NCI-H748 (cell line): ENCODE measurements around the gene NPAS3.

Experiments
- DNase-seq: peaks from one replicate; lab custom pipeline; 2025; ENCODE audit not compliant: unreplicated experiment; lab: John Stamatoyannopoulos, UW

The NPAS3 gene

DNA sequence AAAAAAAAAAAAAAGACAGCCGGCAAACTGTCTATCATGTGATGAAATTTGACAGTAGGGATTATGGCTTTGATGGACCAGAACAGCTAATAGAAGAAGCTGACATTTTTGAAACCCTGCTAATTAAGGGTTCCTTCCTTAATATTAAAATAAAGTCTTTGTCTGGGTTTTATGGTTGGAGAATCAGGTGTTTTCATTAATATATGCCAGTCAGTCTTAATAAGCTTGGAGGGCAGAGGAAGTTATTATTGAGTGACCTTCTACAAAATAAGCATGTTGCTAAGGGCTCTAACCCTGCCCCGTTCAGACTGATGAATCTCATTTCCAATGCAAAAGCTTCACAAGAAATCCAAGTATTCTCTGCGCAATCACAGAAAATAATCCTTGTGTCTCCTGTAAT, 722.4 kb downstream of the NPAS3 start:
- DNase-seq: no peak

DNA sequence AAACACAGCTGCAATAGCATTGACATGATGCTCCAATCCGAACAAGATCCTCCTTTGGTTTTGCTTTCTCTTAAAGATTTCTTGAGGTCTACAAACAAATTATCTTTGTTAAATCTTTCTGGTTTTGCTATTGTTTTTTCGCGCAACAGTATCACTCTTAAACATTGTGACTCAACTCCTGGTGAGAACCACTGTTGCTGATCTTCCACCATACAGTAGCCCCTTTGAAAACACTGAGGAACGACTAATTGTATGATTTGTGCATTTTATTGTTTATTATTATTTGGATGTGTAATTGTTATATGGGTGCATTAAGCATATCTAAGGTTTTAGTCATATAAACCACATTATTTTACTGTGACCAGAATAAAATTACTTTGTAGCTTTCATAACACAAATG, 729.4 kb downstream of the NPAS3 start:
- no peak for DNase-seq

- no peak for DNase-seq
These were observed 730.4 kb downstream of the NPAS3 start for GRCh38 chr14:33669111-33669510.

GRCh38 chr14:33670235-33670634, 731.6 kb downstream of the NPAS3 start:
- DNase-seq: no peak

- no peak for DNase-seq
These were observed 732.9 kb downstream of the NPAS3 start for GRCh38 chr14:33671556-33671955.

DNA sequence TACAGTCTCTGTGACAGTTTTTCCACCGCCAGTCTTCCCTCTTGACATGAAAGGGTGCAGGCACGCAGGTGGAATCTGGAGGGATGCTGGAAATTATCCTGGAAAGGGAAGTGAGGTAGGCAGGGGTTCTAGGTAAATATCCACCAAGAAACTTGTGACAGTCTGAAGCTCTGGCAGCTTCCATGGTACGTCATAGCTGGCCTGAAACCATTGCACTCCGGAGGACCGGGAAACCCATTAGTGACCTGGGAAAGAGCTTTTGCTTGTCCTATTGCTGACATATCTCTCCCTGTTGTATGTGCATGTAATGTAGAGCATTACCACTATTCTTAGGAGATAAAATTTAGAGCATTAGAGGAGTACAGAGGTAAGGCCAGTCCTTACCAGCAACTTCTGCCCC, 736.2 kb downstream of the NPAS3 start:
- no peak for DNase-seq

DNA sequence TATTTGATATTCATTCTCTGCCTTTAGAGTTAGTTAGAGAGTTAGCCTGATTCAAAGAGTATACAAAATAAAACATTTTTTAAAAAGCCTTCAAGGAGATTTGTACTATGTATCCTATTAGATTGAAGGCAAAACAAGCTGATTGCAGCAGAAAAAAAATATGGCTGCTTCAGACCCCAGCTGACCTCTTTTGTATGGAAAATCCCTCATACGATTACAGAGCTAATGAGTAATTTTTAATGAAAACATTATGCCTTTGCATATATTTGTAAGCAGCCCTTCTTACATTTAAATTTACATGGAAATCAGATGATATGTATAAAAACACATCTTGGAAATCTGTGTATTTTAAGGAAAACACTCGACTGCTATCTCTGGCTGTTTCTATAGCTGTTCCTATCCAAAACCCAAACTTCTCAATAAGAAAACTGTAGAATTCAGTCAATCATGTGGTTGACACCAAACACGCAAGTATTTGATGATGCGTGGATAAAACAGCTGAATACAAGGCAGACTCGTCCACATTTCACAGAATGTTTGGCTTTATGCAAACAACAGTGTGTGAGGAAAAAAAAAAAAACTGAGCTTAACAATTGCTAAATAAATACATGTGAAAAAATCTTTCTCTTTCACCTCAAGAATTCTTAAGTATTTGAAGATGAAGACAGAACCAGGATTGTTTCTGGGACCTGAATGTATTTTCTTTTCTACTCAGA, 736.9 kb downstream of the NPAS3 start:
- DNase-seq: no peak

DNA sequence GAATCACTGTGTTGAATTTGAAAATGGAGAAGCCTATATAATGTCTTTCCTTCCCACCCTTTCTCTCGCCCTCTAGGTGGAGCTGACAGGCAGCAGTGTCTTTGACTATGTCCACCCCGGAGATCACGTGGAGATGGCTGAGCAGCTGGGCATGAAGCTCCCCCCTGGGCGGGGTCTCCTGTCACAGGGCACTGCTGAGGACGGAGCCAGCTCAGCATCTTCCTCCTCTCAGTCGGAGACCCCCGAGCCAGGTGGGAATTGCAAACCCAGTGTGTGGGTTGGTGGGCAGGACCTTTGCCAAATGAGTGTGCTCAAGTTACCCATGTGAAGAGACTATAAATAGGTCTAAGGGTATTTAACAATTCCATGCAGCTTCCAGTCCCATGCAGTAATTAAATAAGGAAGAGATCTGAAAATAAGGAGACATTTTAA, 737.5 kb downstream of the NPAS3 start:
- peak; percentile 81 for DNase-seq

DNA sequence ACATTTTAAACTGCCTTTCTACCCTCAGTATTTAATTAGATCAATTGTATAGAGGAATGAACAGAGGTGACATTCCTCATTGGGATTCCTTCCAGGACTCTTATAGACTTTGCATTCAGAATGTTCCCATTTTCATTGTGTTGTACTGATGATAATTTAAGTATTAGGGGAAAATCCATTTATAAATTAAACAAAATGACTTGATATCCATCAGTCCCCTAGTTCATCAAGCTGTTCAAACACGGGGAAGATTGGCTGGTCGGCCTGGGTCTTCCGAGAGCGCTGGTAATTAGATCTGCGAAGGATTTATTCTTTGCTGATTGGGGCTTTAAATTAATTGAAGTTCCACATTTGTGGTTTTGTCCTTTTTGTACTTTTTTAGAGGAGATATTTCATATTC, 738.2 kb downstream of the NPAS3 start:
- no peak for DNase-seq

DNA sequence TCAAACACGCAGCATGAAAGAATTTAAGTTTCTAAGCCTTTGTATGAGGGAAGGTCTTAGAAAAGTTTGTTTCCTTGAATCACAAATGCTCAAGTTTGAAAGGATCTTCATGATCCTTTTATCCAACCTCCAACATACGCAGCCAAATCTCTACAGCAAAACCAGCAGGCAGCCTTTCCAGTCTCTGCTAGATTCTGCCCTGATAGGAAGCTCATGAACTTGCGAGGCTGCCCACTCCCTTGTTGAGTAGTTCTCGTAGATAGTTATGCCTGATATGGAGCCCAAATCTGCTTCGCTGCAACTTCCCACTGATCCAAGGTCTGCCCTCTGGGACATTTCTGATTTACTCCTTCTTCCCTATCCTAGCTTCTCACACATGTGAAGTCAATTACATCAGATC, 739.3 kb downstream of the NPAS3 start:
- DNase-seq: no peak

- DNase-seq: no peak
These were observed 740.3 kb downstream of the NPAS3 start for GRCh38 chr14:33679025-33679424.

GRCh38 chr14:33679461-33680225, 741.0 kb downstream of the NPAS3 start:
- DNase-seq: no peak

GRCh38 chr14:33680873-33681272, 742.2 kb downstream of the NPAS3 start:
- DNase-seq: no peak

DNA sequence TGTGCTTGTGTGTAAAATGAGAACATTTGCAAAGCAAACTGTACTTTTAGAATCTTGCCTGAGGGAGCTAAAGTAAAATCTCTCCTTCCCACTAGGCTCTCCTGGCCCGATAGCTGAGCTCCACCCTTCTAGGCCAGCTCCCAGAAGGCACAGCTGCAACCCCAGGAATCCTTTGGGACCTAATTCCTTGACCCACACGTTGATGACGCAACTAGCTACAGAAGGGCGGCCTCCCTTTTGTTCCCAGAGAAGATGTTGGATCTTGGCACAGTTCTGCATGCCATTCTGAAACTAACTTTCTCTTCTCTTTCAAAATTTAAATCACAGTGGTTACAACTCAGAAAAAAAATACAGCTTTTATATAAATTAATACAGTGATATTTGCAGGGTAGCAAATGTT, 744.1 kb downstream of the NPAS3 start:
- no peak for DNase-seq

GRCh38 chr14:33685026-33685425, 746.3 kb downstream of the NPAS3 start:
- no peak for DNase-seq

DNA sequence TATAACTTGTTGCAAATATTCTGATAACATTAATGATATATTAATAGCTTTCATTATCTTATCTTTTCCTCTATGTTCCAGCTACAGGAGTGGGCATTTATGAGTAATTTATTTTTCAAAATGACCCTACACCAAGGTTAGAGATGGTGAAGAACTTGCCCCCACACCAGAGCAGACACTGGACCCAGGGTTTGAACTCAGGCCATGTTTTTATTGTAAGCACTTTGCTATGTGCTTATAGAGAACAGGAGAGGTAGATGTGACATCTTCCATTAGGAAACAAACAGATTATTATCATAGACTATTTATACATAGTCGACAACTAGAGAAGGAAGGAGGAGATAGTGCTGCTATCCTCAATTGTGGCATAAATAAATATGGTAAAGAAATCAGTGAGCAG, 747.0 kb downstream of the NPAS3 start:
- no peak for DNase-seq

DNA sequence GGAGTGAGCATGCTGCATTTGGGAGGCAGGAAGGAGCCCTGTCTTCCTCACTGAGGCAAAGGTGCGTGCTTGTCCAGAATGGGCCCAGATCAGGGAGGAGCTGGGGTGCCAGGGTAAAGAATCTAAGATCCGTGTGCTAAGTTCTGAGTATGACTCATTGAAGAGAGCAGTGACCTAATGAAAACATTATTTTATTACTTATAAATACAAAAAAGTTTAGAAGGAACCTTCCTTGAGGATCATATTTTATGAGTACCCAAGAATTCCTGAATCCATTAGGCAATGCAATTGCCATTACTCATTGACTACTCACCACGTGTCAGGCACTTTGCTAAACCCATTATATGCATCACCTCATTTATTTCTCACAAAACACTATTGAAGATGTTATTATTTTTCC, 747.5 kb downstream of the NPAS3 start:
- DNase-seq: no peak

- DNase-seq: no peak
These were observed 748.2 kb downstream of the NPAS3 start for GRCh38 chr14:33686856-33687255.

GRCh38 chr14:33689680-33690079, 751.0 kb downstream of the NPAS3 start:
- DNase-seq: no peak

DNA sequence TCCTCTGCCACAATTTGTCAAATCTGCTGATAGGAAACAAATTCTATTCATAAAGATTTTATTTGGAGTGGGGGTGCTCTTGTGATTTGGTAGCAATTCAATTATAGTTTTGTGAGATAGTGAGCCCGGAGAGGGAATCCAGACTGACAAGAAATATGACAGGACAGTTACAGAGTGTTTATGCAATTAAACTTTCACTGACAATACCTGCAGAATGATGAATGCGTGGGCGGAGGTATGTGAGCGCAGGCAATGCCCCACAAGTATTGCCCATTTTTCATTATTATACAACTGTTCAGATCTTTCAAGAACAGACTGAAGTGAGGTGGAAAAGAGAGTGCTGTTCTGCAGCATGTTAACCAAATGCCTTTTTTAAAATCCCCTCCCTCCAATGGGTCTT, 753.2 kb downstream of the NPAS3 start:
- DNase-seq: no peak

DNA sequence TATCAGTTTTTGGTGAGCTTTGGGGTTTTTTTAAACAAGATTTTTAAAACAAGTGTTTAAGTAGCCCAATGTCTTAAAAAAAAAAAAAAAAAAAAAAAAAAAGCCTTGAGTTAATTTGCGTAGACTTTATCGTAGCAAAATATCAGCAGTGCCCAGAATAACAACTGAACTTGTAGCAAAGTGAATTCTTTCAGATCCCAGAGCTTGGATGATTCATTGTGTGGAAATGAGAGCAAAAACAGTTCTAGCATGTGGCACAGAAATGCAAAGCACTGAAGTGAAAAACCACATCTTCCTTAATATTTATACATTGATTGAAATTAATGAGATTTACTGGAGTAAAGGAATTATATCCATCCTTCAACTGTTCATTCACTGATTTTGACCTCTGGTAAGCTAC, 754.1 kb downstream of the NPAS3 start:
- no peak for DNase-seq

DNA sequence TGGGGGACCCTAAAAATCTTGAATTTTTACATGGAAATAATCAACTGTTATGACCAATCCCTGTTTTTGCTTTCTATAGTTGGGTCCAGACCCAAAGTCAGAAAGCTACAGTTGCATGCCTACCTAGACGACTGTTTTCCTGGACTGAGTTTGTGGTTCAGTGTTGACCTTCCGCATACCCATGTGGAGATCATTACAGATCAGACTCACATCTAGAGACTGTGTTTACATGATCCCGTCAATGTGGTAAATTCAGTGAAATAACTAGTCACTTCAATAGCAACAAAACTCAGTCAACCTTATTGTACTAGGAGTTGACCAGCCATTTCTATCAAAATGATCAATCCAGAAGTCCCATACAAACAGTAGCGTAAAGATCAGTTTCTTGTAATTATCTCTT, 754.6 kb downstream of the NPAS3 start:
- DNase-seq: no peak

GRCh38 chr14:33696165-33696564, 757.5 kb downstream of the NPAS3 start:
- DNase-seq: no peak
